ENCODE measurements around the gene THADA. TPM values are rescaled to one million over a fixed set of nuclear protein-coding genes. Genes with fewer than 3 reads are reported as not detected.

Gene THADA
- total RNA-seq, 1 donor from 2014 or later = 28.3 TPM

- no peaks in the 10 kb centered on the region for H3K36me3 Mint-ChIP-seq (ENCODE audit: unreplicated experiment)
- peaks cover 65% of the 10 kb centered on the region for H3K4me1 Mint-ChIP-seq (ENCODE audit: unreplicated experiment)
- no peak for TF ChIP-seq CTCF (IDR thresholded peaks at IDR 0.05)
- H3K4me3 Mint-ChIP-seq (ENCODE audit: unreplicated experiment) = no peak overlapping the region
- no peaks in the 10 kb centered on the region for H3K27me3 Mint-ChIP-seq (ENCODE audit: unreplicated experiment)
- peak overlapping the region; percentile 64 for H3K27ac Mint-ChIP-seq (ENCODE audit: unreplicated experiment)
- H3K9me3 Mint-ChIP-seq (ENCODE audit: unreplicated experiment) = no peaks in the 10 kb centered on the region
- no peak for DNase-seq (ENCODE audit: extremely low spot score, unreplicated experiment)
These were observed 187.9 kb downstream of the THADA start for GRCh38 chr2:43407935-43408334.

- peak overlapping the region; percentile 80 for H3K27ac Mint-ChIP-seq (ENCODE audit: unreplicated experiment)
- H3K4me1 Mint-ChIP-seq (ENCODE audit: unreplicated experiment) = peaks cover 53% of the 10 kb centered on the region
- H3K9me3 Mint-ChIP-seq (ENCODE audit: unreplicated experiment) = no peaks in the 10 kb centered on the region
- H3K27me3 Mint-ChIP-seq (ENCODE audit: unreplicated experiment) = no peaks in the 10 kb centered on the region
- DNase-seq (ENCODE audit: extremely low spot score, unreplicated experiment) = no peak
- peak overlapping the region; percentile 29 for H3K4me3 Mint-ChIP-seq (ENCODE audit: unreplicated experiment)
- TF ChIP-seq CTCF (IDR thresholded peaks at IDR 0.05) = no peak
- no peaks in the 10 kb centered on the region for H3K36me3 Mint-ChIP-seq (ENCODE audit: unreplicated experiment)
These were observed 189.1 kb downstream of the THADA start for GRCh38 chr2:43406651-43407279.

GRCh38 chr2:43405829-43406228 is 190.0 kb downstream of the THADA start:
- no peak overlapping the region for H3K4me3 Mint-ChIP-seq (ENCODE audit: unreplicated experiment)
- H3K27me3 Mint-ChIP-seq (ENCODE audit: unreplicated experiment) = no peaks in the 10 kb centered on the region
- peak overlapping the region; percentile 80 for H3K27ac Mint-ChIP-seq (ENCODE audit: unreplicated experiment)
- H3K4me1 Mint-ChIP-seq (ENCODE audit: unreplicated experiment) = peaks cover 51% of the 10 kb centered on the region
- no peak for DNase-seq (ENCODE audit: extremely low spot score, unreplicated experiment)
- H3K9me3 Mint-ChIP-seq (ENCODE audit: unreplicated experiment) = no peaks in the 10 kb centered on the region
- no peaks in the 10 kb centered on the region for H3K36me3 Mint-ChIP-seq (ENCODE audit: unreplicated experiment)
- no peak for TF ChIP-seq CTCF (IDR thresholded peaks at IDR 0.05)

- peaks cover 6% of the 10 kb centered on the region for H3K36me3 Mint-ChIP-seq (ENCODE audit: unreplicated experiment)
- H3K4me3 Mint-ChIP-seq (ENCODE audit: unreplicated experiment) = no peak overlapping the region
- H3K9me3 Mint-ChIP-seq (ENCODE audit: unreplicated experiment) = no peaks in the 10 kb centered on the region
- H3K27me3 Mint-ChIP-seq (ENCODE audit: unreplicated experiment) = no peaks in the 10 kb centered on the region
- H3K27ac Mint-ChIP-seq (ENCODE audit: unreplicated experiment) = no peak overlapping the region
- DNase-seq (ENCODE audit: extremely low spot score, unreplicated experiment) = no peak
- peaks cover 47% of the 10 kb centered on the region for H3K4me1 Mint-ChIP-seq (ENCODE audit: unreplicated experiment)
- TF ChIP-seq CTCF (IDR thresholded peaks at IDR 0.05) = no peak
These were observed 193.3 kb downstream of the THADA start for GRCh38 chr2:43402452-43402937.

- Mint-ChIP-seq H3K27ac (ENCODE audit: unreplicated experiment) (no peak overlapping the region), H3K9me3 (ENCODE audit: unreplicated experiment) (no peaks in the 10 kb centered on the region), H3K4me1 (ENCODE audit: unreplicated experiment) (peaks cover 42% of the 10 kb centered on the region), H3K27me3 (ENCODE audit: unreplicated experiment) (no peaks in the 10 kb centered on the region), H3K4me3 (ENCODE audit: unreplicated experiment) (no peak overlapping the region), H3K36me3 (ENCODE audit: unreplicated experiment) (peaks cover 10% of the 10 kb centered on the region)
- TF ChIP-seq CTCF (IDR thresholded peaks at IDR 0.05) = no peak
- DNase-seq (ENCODE audit: extremely low spot score, unreplicated experiment) = no peak
These were observed 193.8 kb downstream of the THADA start for GRCh38 chr2:43402002-43402401.

Measured in osteocyte (in vitro differentiated cells).